GM06990 (cell line): ENCODE results near the gene CBY2.

Source experiments
- DNase-seq: peaks from one replicate; pipeline ENCODE4 v3.0.0-alpha.2; 2011; ENCODE audit not compliant: insufficient read length; ENCODE audit errors: extremely low read depth
- H3K27me3 ChIP-seq: replicated peaks from 2 replicates; pipeline ENCODE4 v1.6.0; 2011; ENCODE audit warnings: low read length; ENCODE audit not compliant: control insufficient read depth, insufficient read depth
- H3K36me3 ChIP-seq: 2 replicates; pipeline ENCODE4 v1.5.1; 2011; ENCODE audit warnings: low read length; ENCODE audit not compliant: control insufficient read depth, insufficient read depth
- H3K4me3 ChIP-seq: replicated peaks from 2 replicates; pipeline ENCODE4 v1.5.1; 2011; ENCODE audit warnings: low read depth, mild to moderate bottlenecking, control low read depth, low read length
- CTCF ChIP-seq: IDR thresholded peaks from 2 replicates; pipeline ENCODE4 v1.5.1; 2011; ENCODE audit warnings: low read length, control low read depth, mild to moderate bottlenecking, inconsistent platforms; ENCODE audit not compliant: insufficient read depth, poor library complexity, severe bottlenecking

Gene CBY2

DNA sequence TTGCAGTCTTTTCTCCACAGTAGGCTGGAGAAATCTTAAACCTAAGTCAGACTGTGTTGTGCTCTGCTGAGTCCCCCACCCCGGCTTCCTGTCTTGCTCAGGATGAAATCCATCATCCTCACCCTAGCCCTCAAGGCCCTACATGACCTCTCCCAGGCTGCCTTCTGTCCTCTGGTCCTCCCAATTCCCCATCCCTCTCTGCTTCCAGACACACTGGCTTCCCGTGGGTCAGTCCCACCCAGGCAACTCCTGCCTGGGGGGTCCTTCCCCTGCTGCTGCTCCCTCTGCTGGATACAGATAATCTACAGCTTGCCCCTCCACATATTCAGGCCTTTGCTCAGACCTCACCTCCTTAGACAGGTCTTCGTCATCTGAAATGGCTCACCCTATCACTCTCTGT is 18.4 kb upstream of the CBY2 start:
- Histone ChIP-seq H3K27me3 (no peaks in the 10 kb centered on the region), H3K4me3 (no peak overlapping the region), H3K36me3 (peaks cover 5% of the 10 kb centered on the region)
- no peak for DNase-seq
- peak; percentile 44 for TF ChIP-seq CTCF

GRCh38 chr13:45688577-45688976 is 13.5 kb upstream of the CBY2 start:
- TF ChIP-seq CTCF = no peak
- Histone ChIP-seq H3K36me3 (no peaks in the 10 kb centered on the region; the same call in none of the 2 replicates), H3K27me3 (no peaks in the 10 kb centered on the region), H3K4me3 (no peak overlapping the region)
- no peak for DNase-seq

DNA sequence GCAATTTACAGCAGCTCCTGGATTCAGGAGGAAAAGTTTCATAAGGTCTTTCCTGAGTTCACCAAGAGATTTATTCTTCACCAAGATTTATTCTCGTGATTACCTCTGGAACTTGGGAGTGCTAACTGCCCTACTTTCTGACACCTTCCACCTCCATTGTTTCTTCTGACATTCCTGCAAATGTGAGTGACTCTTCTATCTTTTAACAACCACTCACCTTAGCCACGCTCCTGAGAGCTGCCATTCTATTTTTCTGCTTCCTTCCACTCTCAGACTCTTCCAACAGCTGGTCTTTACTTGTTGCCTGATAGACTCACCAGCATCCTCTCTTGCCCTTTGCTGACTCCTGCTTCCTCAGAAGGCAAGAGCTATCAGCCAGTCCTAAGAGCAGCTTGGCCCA is 11.5 kb upstream of the CBY2 start:
- no peak overlapping the region for H3K4me3 ChIP-seq
- H3K36me3 ChIP-seq = no peaks in the 10 kb centered on the region; the same call in 1 of the 2 replicates
- H3K27me3 ChIP-seq = no peaks in the 10 kb centered on the region
- DNase-seq = no peak
- TF ChIP-seq CTCF = no peak

- no peak for TF ChIP-seq CTCF
- no peak for DNase-seq
- H3K27me3 ChIP-seq = no peaks in the 10 kb centered on the region
- no peaks in the 10 kb centered on the region; the same call in 1 of the 2 replicates for H3K36me3 ChIP-seq
- no peak overlapping the region for H3K4me3 ChIP-seq
Measured at GRCh38 chr13:45691251-45691650, 10.9 kb upstream of the CBY2 start.

GRCh38 chr13:45691667-45692066 is 10.5 kb upstream of the CBY2 start:
- Histone ChIP-seq H3K4me3 (no peak overlapping the region), H3K27me3 (no peaks in the 10 kb centered on the region), H3K36me3 (no peaks in the 10 kb centered on the region; the same call in 1 of the 2 replicates)
- TF ChIP-seq CTCF = no peak
- no peak for DNase-seq

- Histone ChIP-seq H3K27me3 (no peaks in the 10 kb centered on the region), H3K36me3 (no peaks in the 10 kb centered on the region; the same call in 1 of the 2 replicates), H3K4me3 (peak overlapping the region; percentile 33)
- TF ChIP-seq CTCF = no peak
- peak; percentile 69 for DNase-seq
Measured at GRCh38 chr13:45695198-45695730, 6.9 kb upstream of the CBY2 start.
